ENCODE results near the gene SETBP1. TPM values are rescaled to one million over a fixed set of nuclear protein-coding genes. Genes with fewer than 3 reads are reported as not detected.

SETBP1 gene
- total RNA-seq, 1 experiment from 2014 or later = 0.05 TPM

DNA sequence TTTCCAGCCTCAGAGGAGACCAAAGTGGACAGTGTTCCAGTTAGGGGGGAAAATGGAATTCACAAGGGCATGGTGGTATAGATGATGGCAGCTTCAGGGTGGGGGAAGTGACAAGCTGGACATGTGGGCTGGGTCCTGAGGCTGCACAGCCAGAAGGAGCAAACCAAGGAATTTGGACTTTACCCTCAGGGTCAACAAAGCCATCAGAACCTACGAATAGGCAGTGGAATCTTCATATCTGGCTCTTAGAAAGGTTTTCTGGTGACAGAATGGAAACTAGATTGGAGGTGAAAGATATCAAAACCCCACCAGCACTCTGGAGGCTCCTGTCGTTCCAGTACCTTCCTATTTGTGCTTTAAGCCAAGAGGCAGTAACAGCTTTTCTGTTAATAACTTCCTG is 127.1 kb downstream of the SETBP1 start:
- no peak for ATAC-seq

More for the DNA sequence above, 127.1 kb downstream of the SETBP1 start:
- ChIA-PET CTCF (no interaction called here), RAD21 (ENCODE audit: low non-redundant PET in 1 of 2, low total read pairs in 2 of 2, uncharacterized antibody in 2 of 2, unreplicated experiment in 2 of 2) (no interaction called here), POLR2A (no interaction called here)
- H3K79me2 ChIP-seq (ENCODE audit: insufficient read depth, low read length) = no peaks in the 10 kb centered on the region
- H3K4me1 ChIP-seq (ENCODE audit: control insufficient read depth in 1 of 2, insufficient read depth in 2 of 2, low read length in 2 of 2) = no peaks in the 10 kb centered on the region
- no peak overlapping the region for H3K4me3 ChIP-seq (replicated peaks in 1 of 2; ENCODE audit: low read depth in 1 of 2, low read length in 2 of 2)
- no peaks in the 10 kb centered on the region for H4K20me1 ChIP-seq (ENCODE audit: insufficient read depth)
- no peak overlapping the region for H3K9ac ChIP-seq (ENCODE audit: low read length)
- no peaks in the 10 kb centered on the region for H3K36me3 ChIP-seq (ENCODE audit: control insufficient read depth in 1 of 2, insufficient read depth in 2 of 2, low read length in 2 of 2)
- H3K4me2 ChIP-seq (ENCODE audit: low read length) = no peak overlapping the region
- no TSS peak for BruUV-seq (replicated peaks)
- H3K27ac ChIP-seq (ENCODE audit: low read depth, low read length) = no peak overlapping the region
- peaks cover 9 to 17% of the 10 kb centered on the region in 2 experiments; a peak in 2 of 4 replicates for H3K9me3 ChIP-seq (ENCODE audit: control insufficient read depth in 1 of 2, insufficient read depth in 1 of 2, low read depth in 1 of 2, low read length in 2 of 2)
- intact Hi-C loops (cut with micrococcal nuclease) = no loop called here
- no peak overlapping the region for H2AFZ ChIP-seq (ENCODE audit: low read depth, low read length, poor library complexity, severe bottlenecking)
- no peaks in the 10 kb centered on the region for H3K27me3 ChIP-seq (ENCODE audit: insufficient read depth, low read length)
- DNase-seq (ENCODE audit: low read depth, low spot score) = no peak
- TF ChIP-seq YY1 (IDR thresholded peaks at IDR 0.05; ENCODE audit: extremely low read depth, insufficient replicate concordance, low read depth, low read length) = no peak
- TF ChIP-seq SIN3A (IDR thresholded peaks at IDR 0.05; ENCODE audit: low read depth) = no peak
- TF ChIP-seq, protein P1, sequence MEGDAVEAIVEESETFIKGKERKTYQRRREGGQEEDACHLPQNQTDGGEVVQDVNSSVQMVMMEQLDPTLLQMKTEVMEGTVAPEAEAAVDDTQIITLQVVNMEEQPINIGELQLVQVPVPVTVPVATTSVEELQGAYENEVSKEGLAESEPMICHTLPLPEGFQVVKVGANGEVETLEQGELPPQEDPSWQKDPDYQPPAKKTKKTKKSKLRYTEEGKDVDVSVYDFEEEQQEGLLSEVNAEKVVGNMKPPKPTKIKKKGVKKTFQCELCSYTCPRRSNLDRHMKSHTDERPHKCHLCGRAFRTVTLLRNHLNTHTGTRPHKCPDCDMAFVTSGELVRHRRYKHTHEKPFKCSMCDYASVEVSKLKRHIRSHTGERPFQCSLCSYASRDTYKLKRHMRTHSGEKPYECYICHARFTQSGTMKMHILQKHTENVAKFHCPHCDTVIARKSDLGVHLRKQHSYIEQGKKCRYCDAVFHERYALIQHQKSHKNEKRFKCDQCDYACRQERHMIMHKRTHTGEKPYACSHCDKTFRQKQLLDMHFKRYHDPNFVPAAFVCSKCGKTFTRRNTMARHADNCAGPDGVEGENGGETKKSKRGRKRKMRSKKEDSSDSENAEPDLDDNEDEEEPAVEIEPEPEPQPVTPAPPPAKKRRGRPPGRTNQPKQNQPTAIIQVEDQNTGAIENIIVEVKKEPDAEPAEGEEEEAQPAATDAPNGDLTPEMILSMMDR (IDR thresholded peaks at IDR 0.05 in 2 of 3, conservative IDR thresholded peaks at IDR 0.05 in 1 of 3; ENCODE audit: borderline replicate concordance in 1 of 3, insufficient read depth in 1 of 3, low read depth in 2 of 3, low read length in 2 of 3) = no peak
- TF ChIP-seq ZFX (IDR thresholded peaks at IDR 0.05) = no peak
- TF ChIP-seq ZNF274 (IDR thresholded peaks at IDR 0.05; ENCODE audit: low read depth, low read length) = no peak
- no peak for TF ChIP-seq SRF (IDR thresholded peaks at IDR 0.05; ENCODE audit: low read depth)
- no peak for TF ChIP-seq ELF1 (IDR thresholded peaks at IDR 0.05; ENCODE audit: borderline replicate concordance, low read depth)
- no peak for TF ChIP-seq EGR1 (IDR thresholded peaks at IDR 0.05; ENCODE audit: low read depth)
- TF ChIP-seq, protein P2, sequence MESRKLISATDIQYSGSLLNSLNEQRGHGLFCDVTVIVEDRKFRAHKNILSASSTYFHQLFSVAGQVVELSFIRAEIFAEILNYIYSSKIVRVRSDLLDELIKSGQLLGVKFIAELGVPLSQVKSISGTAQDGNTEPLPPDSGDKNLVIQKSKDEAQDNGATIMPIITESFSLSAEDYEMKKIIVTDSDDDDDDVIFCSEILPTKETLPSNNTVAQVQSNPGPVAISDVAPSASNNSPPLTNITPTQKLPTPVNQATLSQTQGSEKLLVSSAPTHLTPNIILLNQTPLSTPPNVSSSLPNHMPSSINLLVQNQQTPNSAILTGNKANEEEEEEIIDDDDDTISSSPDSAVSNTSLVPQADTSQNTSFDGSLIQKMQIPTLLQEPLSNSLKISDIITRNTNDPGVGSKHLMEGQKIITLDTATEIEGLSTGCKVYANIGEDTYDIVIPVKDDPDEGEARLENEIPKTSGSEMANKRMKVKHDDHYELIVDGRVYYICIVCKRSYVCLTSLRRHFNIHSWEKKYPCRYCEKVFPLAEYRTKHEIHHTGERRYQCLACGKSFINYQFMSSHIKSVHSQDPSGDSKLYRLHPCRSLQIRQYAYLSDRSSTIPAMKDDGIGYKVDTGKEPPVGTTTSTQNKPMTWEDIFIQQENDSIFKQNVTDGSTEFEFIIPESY (IDR thresholded peaks at IDR 0.05; ENCODE audit: extremely low read depth, insufficient replicate concordance, low read length) = no peak
- TF ChIP-seq EZH2 (IDR thresholded peaks at IDR 0.05) = no peak
- TF ChIP-seq POLR2AphosphoS5 (IDR thresholded peaks at IDR 0.05; ENCODE audit: low read depth, low read length) = no peak
- TF ChIP-seq, protein P3, sequence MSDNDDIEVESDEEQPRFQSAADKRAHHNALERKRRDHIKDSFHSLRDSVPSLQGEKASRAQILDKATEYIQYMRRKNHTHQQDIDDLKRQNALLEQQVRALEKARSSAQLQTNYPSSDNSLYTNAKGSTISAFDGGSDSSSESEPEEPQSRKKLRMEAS (IDR thresholded peaks at IDR 0.05) = no peak
- TF ChIP-seq POLR2A (IDR thresholded peaks at IDR 0.05; ENCODE audit: borderline replicate concordance, extremely low read depth, insufficient read depth, insufficient read length) = no peak
- TF ChIP-seq EZH2phosphoT487 (IDR thresholded peaks at IDR 0.05; ENCODE audit: borderline replicate concordance) = no peak
- no peak for TF ChIP-seq FOSL1 (IDR thresholded peaks at IDR 0.05; ENCODE audit: low read depth)
- no peak for TF ChIP-seq RAD21 (IDR thresholded peaks at IDR 0.05; ENCODE audit: low read depth)
- no peak for TF ChIP-seq JUND (IDR thresholded peaks at IDR 0.05)
- H3K9me2 ChIP-seq (ENCODE audit: insufficient read depth) = no peaks in the 10 kb centered on the region
